ENCODE data around the gene CFAP45. TPM values are rescaled to one million over a fixed set of nuclear protein-coding genes. Genes with fewer than 3 reads are reported as not detected.

The CFAP45 gene
- under 1 TPM; 0.44 to 0.61 TPM for polyA plus RNA-seq

DNA sequence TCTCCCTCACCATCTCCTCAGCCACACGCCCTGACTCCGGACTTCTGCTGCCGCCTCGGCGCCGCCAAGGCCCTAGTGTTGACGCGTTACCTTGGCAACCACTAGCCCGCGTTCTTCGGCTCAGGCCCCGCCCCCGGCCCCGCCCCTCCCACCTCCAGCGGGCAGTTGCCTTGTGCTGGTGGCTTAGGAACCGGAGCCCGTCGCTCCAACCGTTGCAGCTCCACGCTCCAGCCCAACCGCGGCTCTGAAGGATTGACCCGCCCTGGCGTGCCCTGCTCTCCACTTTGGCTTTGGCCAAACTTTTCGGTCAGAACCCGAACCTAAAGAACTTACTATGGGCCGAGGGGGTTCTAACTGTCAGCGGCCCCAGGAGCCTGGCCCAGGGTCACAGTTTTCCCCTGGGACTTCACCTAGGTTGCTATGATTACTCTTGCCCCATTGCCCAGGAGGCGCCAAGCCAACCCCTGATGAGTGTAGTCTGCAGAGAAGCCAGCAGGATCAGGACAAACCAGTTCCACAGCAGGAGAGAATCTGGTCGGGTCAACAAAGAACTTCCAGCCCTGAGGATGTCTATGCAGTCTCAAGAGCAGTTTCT, at the start of gene CFAP45:
Gene CFAP45, minus strand, starts transcription at position 80 of the 595 bp plus-strand sequence. Its CDS starts 67 bp downstream, at position 13.
- Histone ChIP-seq H3K4me3 (ENCODE audit: low read depth in 1 of 2, low read length in 2 of 2) (peak within 1 kb of the TSS in 1 of 2 donors; percentile 13), H3K36me3 (ENCODE audit: control insufficient read depth in 2 of 2, insufficient read depth in 2 of 2, low read length in 1 of 2) (peaks cover 0 to 3% of the 10 kb centered on the region in 2 donors), H3K4me1 (ENCODE audit: control insufficient read depth in 2 of 2, insufficient read depth in 2 of 2, low read length in 1 of 2) (peaks cover 3 to 6% of the 10 kb centered on the region in 2 donors), H3K9me3 (ENCODE audit: control insufficient read depth in 2 of 2, insufficient read depth in 1 of 2, low read depth in 1 of 2, low read length in 1 of 2) (no peaks in the 10 kb centered on the region), H3K27me3 (ENCODE audit: control insufficient read depth in 1 of 2, insufficient read depth in 2 of 2, low read length in 2 of 2) (no peaks in the 10 kb centered on the region), H3K27ac (ENCODE audit: low read depth in 2 of 2, low read length in 1 of 2) (peak within 1 kb of the TSS; percentile 93 to 94)
- WGBS, 2 donors = 13 to 16% methylated on average over 30 of the region's 30 CpGs

DNA sequence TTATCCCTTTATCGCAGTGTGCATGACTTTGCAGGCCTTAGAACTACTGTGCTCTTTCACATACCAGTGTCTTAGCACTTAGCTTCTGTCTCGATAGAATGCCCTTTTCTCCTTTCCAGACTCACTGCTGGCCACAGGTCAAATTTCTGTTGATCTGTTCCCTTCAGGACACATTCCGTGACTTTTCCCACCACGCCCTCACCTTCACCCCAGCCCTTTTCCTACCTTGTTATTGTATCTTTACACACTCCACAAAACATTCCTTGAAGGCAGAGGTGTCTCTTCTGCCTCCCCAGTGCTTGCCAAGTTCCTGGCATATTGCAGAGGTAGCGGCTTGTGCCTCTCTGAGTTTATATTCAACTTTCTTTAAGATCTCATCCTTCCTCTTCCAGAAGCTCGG, 49.2 kb upstream of the CFAP45 start:
- Histone ChIP-seq H3K9me3 (ENCODE audit: control insufficient read depth in 2 of 2, insufficient read depth in 1 of 2, low read depth in 1 of 2, low read length in 1 of 2) (no peaks in the 10 kb centered on the region), H3K27ac (ENCODE audit: low read depth in 2 of 2, low read length in 1 of 2) (peak overlapping the region in 1 of 2 donors; percentile 29), H3K27me3 (ENCODE audit: control insufficient read depth in 1 of 2, insufficient read depth in 2 of 2, low read length in 2 of 2) (no peaks in the 10 kb centered on the region), H3K4me1 (ENCODE audit: control insufficient read depth in 2 of 2, insufficient read depth in 2 of 2, low read length in 1 of 2) (peaks cover 0 to 9% of the 10 kb centered on the region in 2 donors), H3K36me3 (ENCODE audit: control insufficient read depth in 2 of 2, insufficient read depth in 2 of 2, low read length in 1 of 2) (no peaks in the 10 kb centered on the region), H3K4me3 (ENCODE audit: low read depth in 1 of 2, low read length in 2 of 2) (no peak overlapping the region)
- WGBS, 2 donors = 37 to 48% methylated on average over 6 of the region's 6 CpGs

- WGBS, 2 donors = 43 to 69% methylated on average over 1 of the region's 1 CpG
- peaks cover 0 to 13% of the 10 kb centered on the region in 2 donors for H3K4me1 ChIP-seq (ENCODE audit: control insufficient read depth in 2 of 2, insufficient read depth in 2 of 2, low read length in 1 of 2)
- no peaks in the 10 kb centered on the region for H3K27me3 ChIP-seq (ENCODE audit: control insufficient read depth in 1 of 2, insufficient read depth in 2 of 2, low read length in 2 of 2)
- H3K27ac ChIP-seq (ENCODE audit: low read depth in 2 of 2, low read length in 1 of 2) = no peak overlapping the region
- no peaks in the 10 kb centered on the region for H3K36me3 ChIP-seq (ENCODE audit: control insufficient read depth in 2 of 2, insufficient read depth in 2 of 2, low read length in 1 of 2)
- no peaks in the 10 kb centered on the region for H3K9me3 ChIP-seq (ENCODE audit: control insufficient read depth in 2 of 2, insufficient read depth in 1 of 2, low read depth in 1 of 2, low read length in 1 of 2)
- H3K4me3 ChIP-seq (ENCODE audit: low read depth in 1 of 2, low read length in 2 of 2) = no peak overlapping the region
Observed at GRCh38 chr1:159947942-159948341, 48.0 kb upstream of the CFAP45 start.

DNA sequence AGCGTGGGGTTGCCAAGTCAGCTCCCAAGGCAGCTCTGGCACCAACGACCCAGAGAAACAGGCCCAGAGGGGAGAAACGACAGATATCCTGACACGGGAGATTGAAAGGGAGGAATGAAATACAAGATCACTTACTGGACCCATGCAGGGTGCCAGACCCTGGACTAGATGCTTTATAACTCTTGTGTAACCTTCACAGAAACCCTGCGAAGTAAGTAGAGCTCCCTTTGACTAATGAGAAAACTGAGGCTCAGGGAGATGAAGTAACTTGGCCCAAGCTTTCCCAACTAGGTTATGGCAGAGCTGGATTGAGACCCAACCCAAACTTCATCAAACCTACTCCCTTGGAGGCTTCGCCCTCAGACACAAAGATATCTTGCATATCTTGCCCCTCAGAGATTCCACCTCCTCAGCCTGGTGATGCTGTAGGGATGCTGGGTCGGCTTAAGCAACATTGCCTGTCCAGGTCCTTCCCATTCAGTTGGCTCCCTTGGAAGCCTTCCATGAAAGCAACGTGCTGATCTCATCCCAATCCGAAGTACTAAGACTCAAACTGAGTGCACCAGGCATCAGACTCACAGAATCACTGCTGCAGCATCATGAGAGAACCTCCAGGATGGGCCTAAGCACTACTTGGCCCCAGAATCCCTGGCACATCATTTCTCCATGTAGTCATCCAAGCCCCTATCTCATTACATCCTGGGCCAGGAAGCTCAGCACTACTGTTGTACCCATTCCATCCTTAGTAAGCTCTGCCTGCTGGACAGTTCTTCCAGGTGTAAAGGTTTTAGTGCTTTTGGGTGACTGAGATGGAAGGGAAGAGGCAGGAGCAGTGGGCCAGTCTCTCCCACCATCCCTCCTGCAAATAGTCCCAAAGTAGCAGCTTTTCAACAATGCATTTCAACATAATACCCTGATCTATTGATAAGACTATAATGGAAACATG, 46.5 kb upstream of the CFAP45 start:
- H3K27me3 ChIP-seq (ENCODE audit: control insufficient read depth in 1 of 2, insufficient read depth in 2 of 2, low read length in 2 of 2) = no peaks in the 10 kb centered on the region
- no peak overlapping the region for H3K4me3 ChIP-seq (ENCODE audit: low read depth in 1 of 2, low read length in 2 of 2)
- 35 to 40% methylated on average over 9 of the region's 9 CpGs for WGBS, 2 donors
- peaks cover 1 to 21% of the 10 kb centered on the region in 2 donors for H3K4me1 ChIP-seq (ENCODE audit: control insufficient read depth in 2 of 2, insufficient read depth in 2 of 2, low read length in 1 of 2)
- peak overlapping the region; percentile 38 to 48 for H3K27ac ChIP-seq (ENCODE audit: low read depth in 2 of 2, low read length in 1 of 2)
- no peaks in the 10 kb centered on the region for H3K9me3 ChIP-seq (ENCODE audit: control insufficient read depth in 2 of 2, insufficient read depth in 1 of 2, low read depth in 1 of 2, low read length in 1 of 2)
- H3K36me3 ChIP-seq (ENCODE audit: control insufficient read depth in 2 of 2, insufficient read depth in 2 of 2, low read length in 1 of 2) = no peaks in the 10 kb centered on the region

DNA sequence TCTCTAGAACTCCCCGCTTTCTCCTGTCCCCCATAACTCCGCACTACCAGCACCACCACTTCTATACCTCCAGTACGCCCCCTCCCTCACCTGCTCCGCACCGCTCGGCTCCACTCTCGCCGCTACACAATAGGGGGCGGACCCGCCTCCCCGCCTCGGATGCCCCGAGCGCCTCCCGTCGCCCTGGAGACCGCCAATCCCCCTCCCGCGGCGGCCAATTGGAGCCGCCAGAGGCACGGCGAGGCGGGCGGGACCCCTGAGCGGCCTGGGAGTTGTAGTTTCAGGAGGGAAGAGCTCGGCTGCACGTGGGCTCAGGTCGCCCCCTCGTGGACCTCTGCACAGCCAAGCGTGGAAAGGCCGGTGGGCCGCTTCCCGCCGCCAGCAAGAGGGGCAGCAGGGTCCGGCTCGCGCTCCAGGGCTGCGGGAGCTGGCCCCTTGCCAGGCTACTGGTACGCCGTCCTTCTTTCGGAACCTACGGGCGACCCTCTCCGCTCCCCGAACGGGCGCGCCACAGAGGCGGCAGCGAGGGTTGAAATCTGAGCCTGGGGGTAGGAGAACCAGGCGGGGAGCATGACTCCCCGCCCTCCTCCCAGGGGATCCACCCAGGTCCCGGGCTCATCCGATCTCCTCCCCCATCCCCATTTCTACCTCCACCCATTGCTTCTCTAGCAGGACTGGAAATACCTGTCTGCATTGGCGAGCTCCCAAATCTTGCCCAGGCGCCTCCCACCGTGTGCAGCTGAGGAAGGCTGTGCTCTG, 45.7 kb upstream of the CFAP45 start, which contains the start of gene IGSF9:
Gene IGSF9, minus strand, starts transcription at position 131 of the 759 bp plus-strand sequence. CDS start 2,159 bp downstream, outside the sequence.
- 2 to 3% methylated on average over 57 to 58 of the region's 58 CpGs for WGBS, 2 donors
- Histone ChIP-seq H3K4me1 (ENCODE audit: control insufficient read depth in 2 of 2, insufficient read depth in 2 of 2, low read length in 1 of 2) (peaks cover 2 to 26% of the 10 kb centered on the region in 2 donors), H3K27ac (ENCODE audit: low read depth in 2 of 2, low read length in 1 of 2) (peak within 1 kb of the TSS; percentile 85 to 89), H3K36me3 (ENCODE audit: control insufficient read depth in 2 of 2, insufficient read depth in 2 of 2, low read length in 1 of 2) (no peaks in the 10 kb centered on the region), H3K27me3 (ENCODE audit: control insufficient read depth in 1 of 2, insufficient read depth in 2 of 2, low read length in 2 of 2) (no peaks in the 10 kb centered on the region), H3K4me3 (ENCODE audit: low read depth in 1 of 2, low read length in 2 of 2) (peak within 1 kb of the TSS; percentile 54 to 58), H3K9me3 (ENCODE audit: control insufficient read depth in 2 of 2, insufficient read depth in 1 of 2, low read depth in 1 of 2, low read length in 1 of 2) (no peaks in the 10 kb centered on the region)

- no peaks in the 10 kb centered on the region for H3K27me3 ChIP-seq (ENCODE audit: control insufficient read depth in 1 of 2, insufficient read depth in 2 of 2, low read length in 2 of 2)
- H3K4me3 ChIP-seq (ENCODE audit: low read depth in 1 of 2, low read length in 2 of 2) = peak overlapping the region; percentile 54 to 58
- no peaks in the 10 kb centered on the region for H3K9me3 ChIP-seq (ENCODE audit: control insufficient read depth in 2 of 2, insufficient read depth in 1 of 2, low read depth in 1 of 2, low read length in 1 of 2)
- WGBS, 2 donors = 24 to 29% methylated on average over 11 of the region's 11 CpGs
- no peaks in the 10 kb centered on the region for H3K36me3 ChIP-seq (ENCODE audit: control insufficient read depth in 2 of 2, insufficient read depth in 2 of 2, low read length in 1 of 2)
- H3K4me1 ChIP-seq (ENCODE audit: control insufficient read depth in 2 of 2, insufficient read depth in 2 of 2, low read length in 1 of 2) = peaks cover 2 to 30% of the 10 kb centered on the region in 2 donors
- peak overlapping the region; percentile 85 to 89 for H3K27ac ChIP-seq (ENCODE audit: low read depth in 2 of 2, low read length in 1 of 2)
Observed at GRCh38 chr1:159944623-159945455, 44.9 kb upstream of the CFAP45 start.

DNA sequence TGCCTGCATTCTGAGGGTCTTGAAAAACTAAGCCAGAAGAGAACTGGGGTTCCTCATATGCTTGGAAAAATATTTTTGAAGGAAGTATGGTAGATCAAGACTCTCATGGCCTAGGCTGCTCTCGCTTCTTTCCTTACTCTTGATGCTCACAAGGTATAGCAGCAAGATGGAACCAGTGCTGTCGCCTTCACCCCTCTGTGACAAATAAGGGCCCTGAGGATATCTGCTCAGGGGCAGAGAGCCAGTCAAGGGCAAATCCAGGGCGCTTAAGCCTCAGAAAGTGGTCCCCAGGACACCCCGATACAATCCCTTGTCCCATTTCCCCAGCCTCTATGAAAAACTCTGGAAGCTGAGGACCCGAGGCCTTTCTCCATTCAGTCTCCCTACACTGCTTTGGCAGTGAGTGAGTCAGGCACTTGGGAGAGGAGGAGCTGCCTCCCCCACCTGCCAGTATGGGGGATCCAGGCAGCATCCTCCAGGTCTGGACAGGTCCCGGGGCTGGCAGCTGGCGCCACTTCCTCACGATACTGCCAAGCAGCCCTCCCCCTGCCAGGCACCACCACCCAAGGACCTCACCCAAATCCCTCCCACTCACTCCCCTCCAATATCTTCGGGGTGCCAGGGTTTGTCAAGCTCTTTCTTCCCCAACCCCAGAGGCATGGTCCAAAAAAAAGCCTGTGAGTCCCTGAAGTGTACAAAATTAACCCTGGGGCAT, 44.1 kb upstream of the CFAP45 start:
- Histone ChIP-seq H3K36me3 (ENCODE audit: control insufficient read depth in 2 of 2, insufficient read depth in 2 of 2, low read length in 1 of 2) (no peaks in the 10 kb centered on the region), H3K27me3 (ENCODE audit: control insufficient read depth in 1 of 2, insufficient read depth in 2 of 2, low read length in 2 of 2) (no peaks in the 10 kb centered on the region), H3K27ac (ENCODE audit: low read depth in 2 of 2, low read length in 1 of 2) (peak overlapping the region; percentile 85 to 89), H3K4me1 (ENCODE audit: control insufficient read depth in 2 of 2, insufficient read depth in 2 of 2, low read length in 1 of 2) (peaks cover 2 to 27% of the 10 kb centered on the region in 2 donors), H3K4me3 (ENCODE audit: low read depth in 1 of 2, low read length in 2 of 2) (peak overlapping the region in 1 of 2 donors; percentile 54), H3K9me3 (ENCODE audit: control insufficient read depth in 2 of 2, insufficient read depth in 1 of 2, low read depth in 1 of 2, low read length in 1 of 2) (no peaks in the 10 kb centered on the region)
- WGBS, 2 donors = 47 to 59% methylated on average over 9 of the region's 9 CpGs

DNA sequence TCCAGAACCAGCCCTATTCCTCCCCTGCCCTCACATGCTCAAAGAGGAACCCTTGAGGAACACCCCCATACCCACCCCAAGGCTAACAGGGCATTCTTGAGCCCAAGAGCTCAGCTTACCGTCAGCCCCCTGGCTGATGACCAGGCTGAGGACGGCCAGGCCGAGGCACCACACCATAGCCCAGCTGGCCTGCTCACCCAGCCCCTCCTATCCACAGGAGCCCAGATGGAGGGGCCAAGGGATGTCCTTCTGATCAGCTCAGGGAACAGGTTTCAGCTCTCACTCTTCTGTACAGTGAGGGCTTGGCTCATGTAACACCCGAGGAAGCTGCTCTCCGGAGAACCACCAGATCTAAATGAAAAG, 43.3 kb upstream of the CFAP45 start:
- Histone ChIP-seq H3K4me1 (ENCODE audit: control insufficient read depth in 2 of 2, insufficient read depth in 2 of 2, low read length in 1 of 2) (peaks cover 2 to 30% of the 10 kb centered on the region in 2 donors), H3K9me3 (ENCODE audit: control insufficient read depth in 2 of 2, insufficient read depth in 1 of 2, low read depth in 1 of 2, low read length in 1 of 2) (no peaks in the 10 kb centered on the region), H3K27ac (ENCODE audit: low read depth in 2 of 2, low read length in 1 of 2) (peak overlapping the region in 1 of 2 donors; percentile 16), H3K27me3 (ENCODE audit: control insufficient read depth in 1 of 2, insufficient read depth in 2 of 2, low read length in 2 of 2) (no peaks in the 10 kb centered on the region), H3K4me3 (ENCODE audit: low read depth in 1 of 2, low read length in 2 of 2) (no peak overlapping the region), H3K36me3 (ENCODE audit: control insufficient read depth in 2 of 2, insufficient read depth in 2 of 2, low read length in 1 of 2) (no peaks in the 10 kb centered on the region)
- WGBS, 2 donors = 55 to 76% methylated on average over 5 of the region's 5 CpGs
